Measurements from ENCODE around the gene SKA3.
"Not testable (repeated sequence)": the region's sequence is repeated elsewhere in the genome, so short reads cannot be mapped to it uniquely, and the experiment has no call there.

The SKA3 gene

GRCh38 chr13:21165606-21166005, 10.7 kb downstream of the SKA3 start:
- not testable (repeated sequence) for DNase-seq (ENCODE audit: low read depth)

DNA sequence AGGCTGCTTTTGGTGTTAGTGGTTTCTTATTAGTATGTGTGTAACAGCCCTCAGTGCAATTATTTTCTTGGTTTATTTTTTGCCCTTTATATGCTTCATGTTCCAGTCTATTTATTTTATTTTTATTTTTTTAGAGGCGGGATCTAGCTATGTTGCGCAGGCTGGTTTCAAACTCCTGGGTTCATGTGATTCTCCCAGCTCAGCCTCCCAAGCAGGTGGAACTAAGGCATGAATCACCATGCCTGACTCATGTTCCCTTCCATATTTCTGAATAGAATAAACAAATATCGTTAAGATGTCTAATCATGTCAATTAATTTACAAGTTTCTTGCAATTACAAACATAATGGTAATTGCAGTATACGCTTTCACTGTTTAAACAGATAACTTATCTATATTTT, 11.7 kb downstream of the SKA3 start:
- no peak for DNase-seq (ENCODE audit: low read depth)

DNA sequence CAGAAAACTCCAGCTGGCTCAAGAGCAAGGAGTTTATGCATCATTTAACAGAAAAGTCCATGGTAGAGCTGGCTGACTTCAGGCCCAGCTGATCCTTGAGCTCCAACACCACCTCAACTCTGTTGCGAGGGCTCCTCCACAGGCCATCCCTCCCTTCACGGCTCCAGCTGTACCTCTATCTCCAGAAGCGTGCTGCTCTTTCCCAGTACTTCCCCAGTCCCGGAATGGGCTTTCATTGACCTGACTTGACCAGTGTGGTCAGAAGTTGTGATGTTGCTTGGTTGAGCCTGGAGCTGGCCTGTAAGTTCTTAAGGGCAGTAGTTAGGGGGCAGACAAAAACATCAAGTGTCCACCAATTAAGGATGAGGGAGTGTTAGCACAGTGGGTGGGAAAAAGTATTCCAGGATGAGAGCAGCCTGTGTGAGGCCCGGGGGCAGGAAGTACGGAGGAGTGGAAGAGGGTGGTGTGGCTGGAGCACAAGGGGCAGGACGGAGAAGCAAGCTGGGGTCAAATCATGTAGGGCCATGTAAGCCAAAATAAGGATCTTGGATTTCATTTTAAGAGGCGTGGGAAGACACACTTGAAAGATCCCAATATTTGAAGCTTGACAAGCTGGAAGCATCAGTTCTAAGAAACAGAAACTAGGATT, 24.0 kb downstream of the SKA3 start:
- DNase-seq (ENCODE audit: low read depth), result no peak

- no peak for DNase-seq (ENCODE audit: low read depth)
Measured at GRCh38 chr13:21150013-21150412, 26.3 kb downstream of the SKA3 start.

DNA sequence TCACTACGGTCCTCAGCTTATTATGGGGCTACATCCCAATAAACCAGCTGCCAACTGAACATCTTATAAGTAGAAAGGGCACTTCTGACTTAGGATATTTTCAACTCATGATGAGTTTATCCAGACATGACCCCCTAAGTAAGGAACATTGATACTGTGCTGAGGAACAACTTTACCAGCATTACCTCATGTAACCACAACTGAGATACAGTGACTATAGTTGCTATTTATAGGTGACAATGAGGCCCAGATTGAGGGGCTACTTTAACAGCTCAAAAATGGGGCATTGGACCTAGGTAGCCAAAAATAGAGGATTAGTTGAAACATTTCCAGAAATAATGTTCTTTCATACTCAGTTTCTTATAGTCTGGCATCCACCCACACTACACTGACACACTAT, 26.8 kb downstream of the SKA3 start:
- DNase-seq (ENCODE audit: low read depth), result no peak

DNA sequence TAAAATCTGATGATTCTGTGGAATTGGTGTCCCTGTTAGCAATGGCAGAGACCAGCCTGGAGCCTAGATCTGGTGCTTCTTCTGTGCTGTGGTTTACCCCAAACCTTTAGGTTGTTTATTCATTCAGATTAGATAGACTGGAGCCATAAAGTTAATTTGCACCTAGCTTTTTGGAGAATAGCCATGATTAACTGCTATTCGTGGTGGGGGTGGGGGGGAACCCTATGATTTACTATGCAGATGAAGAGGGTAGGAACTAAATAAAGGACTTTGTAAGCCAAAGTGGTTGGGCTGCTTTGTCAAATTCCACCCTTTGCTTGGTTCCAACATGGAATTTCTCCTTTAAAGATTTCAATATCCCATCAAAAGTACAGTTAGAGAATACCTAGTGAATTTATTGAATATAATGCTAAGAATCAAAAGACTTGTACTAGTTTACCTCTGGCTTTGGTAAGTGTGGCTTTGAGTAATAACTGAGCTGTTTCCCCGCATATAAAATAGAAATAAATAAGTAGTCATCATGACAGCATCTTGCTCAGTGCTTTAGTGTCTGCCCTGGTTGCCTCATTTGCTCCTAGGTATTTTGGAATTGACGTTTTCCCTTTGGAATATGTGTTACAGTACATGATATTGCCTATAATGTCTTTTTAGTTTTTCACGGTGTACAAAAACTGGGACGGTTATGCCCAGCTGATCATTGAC, 27.6 kb downstream of the SKA3 start:
- no peak for DNase-seq (ENCODE audit: low read depth)

DNA sequence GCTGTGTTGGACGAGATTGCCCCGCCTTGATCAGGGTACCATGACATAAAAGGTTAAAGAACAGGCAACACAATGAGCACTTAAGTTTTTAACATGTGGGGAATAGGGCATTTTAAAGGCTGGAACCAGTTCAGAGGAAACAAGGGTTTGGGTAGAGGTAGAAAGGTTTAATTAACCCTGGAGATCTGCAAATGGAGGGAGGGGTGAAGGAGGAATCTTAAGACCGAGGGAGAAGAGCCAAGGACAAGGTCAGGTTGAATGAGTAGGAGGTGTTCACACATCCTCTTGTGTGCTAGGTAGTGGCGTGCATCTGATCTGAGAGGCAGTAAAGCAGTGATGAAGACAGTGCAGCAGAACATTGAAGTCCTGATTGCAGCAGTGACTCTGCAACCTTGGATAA, 28.5 kb downstream of the SKA3 start:
- no peak for DNase-seq (ENCODE audit: low read depth)

DNA sequence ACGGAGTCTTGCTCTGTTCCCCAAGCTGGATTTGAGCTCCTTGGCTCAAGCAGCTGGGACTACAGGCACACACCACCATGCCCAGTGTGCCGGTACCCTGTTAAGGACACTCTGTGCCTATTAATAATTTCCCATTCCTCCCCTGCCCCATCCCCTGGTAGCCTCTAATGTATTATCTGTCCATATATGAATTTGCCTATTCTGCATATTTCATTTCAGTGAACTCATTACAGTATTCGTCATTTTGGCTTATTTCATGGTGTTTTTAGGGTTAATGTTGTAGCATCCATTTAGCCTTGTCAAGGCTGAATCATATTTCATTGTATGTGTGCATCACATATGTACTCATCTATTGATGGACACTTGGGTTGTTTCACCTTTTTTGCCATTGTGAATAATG, 33.6 kb downstream of the SKA3 start:
- no peak for DNase-seq (ENCODE audit: low read depth)

DNA sequence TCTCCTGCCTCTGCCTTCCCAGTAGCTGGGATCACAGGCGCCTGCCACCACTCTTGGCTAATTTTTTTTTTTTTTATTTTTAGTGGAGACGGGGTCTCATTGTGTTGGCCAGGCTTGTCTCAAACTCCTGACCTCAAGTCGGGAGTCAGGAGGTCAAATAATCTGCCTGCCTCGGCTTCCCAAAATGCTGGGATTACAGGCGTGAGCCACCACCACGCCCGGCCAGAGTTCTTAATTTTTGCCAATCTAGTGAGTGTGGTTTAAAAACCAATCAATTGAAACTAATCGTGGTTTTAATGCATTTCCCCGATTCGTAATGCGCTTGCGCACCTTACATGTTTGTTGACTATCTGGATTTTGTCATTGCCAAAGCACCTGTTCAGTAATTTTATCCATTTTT, 37.0 kb downstream of the SKA3 start:
- no peak for DNase-seq (ENCODE audit: low read depth)

- no peak for DNase-seq (ENCODE audit: low read depth)
Measured at GRCh38 chr13:21138561-21138960, 37.8 kb downstream of the SKA3 start.

DNA sequence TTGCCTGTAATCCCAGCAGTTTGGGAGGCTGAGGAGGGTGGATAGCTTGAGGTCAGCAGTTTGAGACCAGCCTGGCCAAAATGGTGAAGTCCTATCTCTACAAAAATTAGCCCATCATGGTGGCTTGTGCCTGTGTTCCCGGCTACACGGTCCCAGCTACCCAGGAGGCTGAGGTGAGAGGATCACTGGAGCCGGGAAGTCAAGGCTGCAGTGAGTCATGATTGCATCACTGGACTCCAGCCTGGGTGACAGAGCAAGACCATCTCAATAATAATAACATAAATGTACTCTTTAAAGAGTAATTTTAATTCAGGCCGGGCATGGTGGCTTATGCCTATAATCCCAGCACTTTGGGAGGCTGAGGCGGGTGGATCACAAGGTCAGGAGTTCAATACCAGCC, 38.7 kb downstream of the SKA3 start:
- DNase-seq (ENCODE audit: low read depth), result no peak

GRCh38 chr13:21135833-21136232, 40.5 kb downstream of the SKA3 start:
- DNase-seq (ENCODE audit: low read depth), result not testable (repeated sequence)

DNA sequence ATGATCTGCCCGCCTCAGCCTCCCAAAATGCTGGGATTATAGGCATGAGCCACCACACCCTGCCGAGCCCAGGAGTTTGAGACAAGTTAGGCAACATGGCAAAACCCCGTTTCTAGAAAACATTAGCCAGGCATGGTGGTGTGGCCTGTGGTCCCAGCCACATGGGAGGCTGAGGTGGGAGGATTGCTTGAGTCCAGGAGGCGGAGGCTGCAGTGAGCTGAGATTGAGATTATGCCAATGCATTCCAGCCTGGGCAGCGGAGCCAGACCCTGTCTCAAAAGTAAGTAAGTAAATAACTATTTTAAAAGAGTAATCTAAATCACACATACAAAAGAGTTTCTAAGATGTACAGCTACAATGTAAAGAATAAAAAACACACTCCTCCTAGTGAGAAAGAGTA, 41.9 kb downstream of the SKA3 start:
- DNase-seq (ENCODE audit: low read depth), result no peak

DNA sequence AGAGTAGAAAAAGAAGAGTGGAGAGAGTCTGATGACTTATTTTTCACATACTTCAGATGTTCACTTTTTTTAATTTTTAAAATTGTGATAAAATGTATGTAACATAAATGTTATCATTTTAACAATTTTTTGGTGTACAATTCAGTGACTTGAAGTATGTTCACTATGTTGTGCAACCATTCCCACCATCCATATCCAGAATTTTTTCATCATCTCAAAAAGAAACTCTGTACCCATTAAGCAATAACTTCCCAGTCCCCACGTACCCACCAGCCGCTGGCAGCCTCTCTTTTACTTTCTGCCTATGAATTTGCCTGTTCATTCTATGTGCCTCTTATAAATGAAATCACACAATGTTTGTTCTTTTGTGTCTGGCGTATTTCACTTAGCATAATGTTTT, 43.3 kb downstream of the SKA3 start:
- no peak for DNase-seq (ENCODE audit: low read depth)

- no peak for DNase-seq (ENCODE audit: low read depth)
Measured at GRCh38 chr13:21130116-21130515, 46.2 kb downstream of the SKA3 start.

GRCh38 chr13:21124852-21125251, 51.5 kb downstream of the SKA3 start:
- no peak for DNase-seq (ENCODE audit: low read depth)

GRCh38 chr13:21123956-21124355, 52.4 kb downstream of the SKA3 start:
- no peak for DNase-seq (ENCODE audit: low read depth)

- DNase-seq (ENCODE audit: low read depth), result no peak
Measured at GRCh38 chr13:21121616-21122015, 54.7 kb downstream of the SKA3 start.

DNA sequence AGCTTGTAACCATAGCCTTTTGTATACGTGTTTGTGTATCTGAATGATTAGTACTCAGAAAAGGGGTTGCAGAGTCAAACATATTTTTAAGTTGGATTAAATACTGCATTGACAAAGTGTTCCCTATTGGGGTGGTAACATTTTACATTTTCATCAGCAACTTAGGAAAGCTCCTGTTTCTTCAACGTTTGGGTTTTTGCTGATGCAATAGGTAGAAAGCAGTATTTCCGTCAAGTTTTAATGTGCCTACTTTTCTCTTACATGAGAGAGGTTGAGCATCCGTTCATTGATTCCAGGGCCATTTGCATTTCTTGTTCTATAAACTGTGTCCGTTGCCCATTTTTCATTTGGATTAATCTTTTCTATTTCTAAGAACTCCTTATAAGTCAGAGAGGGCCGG, 56.2 kb downstream of the SKA3 start:
- DNase-seq (ENCODE audit: low read depth), result no peak

DNA sequence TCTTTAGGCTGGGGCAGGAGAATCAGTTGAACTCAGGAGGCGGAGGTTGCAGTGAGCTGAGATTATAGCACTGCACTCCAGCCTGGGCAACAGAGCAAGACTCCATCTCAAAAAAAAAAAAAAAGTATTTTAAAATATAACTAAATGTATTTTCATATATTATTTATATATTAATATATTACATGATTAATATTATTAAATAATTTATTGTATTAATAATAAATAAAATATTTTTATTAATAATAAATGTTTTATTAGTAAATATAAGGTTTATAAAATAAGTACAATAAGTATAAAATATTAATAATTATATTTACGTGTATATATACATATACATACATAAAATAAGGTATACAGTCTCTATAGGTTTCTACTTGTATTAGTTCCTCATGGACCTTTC, 56.8 kb downstream of the SKA3 start:
- no peak for DNase-seq (ENCODE audit: low read depth)

GRCh38 chr13:21118180-21118579, 58.2 kb downstream of the SKA3 start:
- no peak for DNase-seq (ENCODE audit: low read depth)

DNA sequence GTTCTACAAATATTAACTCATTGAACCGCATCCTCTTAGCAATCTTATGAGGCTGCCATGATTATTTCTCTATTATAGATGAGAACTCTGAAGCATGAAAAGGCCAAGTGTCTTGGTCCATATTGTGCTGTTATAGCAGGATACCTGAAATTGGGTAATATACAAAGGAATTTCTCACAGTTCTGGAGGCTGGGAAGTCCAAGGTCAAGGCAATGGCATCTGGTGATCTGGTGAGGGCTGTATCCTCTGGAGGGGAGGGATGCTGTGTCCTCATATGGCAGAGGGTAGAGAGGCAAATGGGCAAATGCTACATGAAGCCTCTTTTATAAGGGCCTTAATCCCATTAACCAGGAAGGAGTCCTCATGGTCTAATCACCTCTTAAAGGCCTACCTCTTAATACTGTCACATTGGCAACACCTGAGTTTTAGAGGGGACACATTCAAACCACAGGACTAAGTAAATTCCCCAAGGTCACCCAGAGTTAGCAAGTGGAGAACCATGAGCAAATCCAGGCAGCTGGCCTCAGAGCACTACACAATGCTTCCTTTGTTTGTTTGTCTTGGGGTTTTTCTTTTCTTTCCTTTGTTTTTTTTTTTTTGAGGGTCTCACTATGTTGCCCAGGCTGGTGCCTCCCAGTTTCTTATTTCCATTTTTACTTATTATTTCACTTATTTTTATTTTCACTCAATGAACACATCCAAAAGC, 59.1 kb downstream of the SKA3 start:
- DNase-seq (ENCODE audit: low read depth), result no peak

- no peak for DNase-seq (ENCODE audit: low read depth)
Measured at GRCh38 chr13:21116141-21116540, 60.2 kb downstream of the SKA3 start.

GRCh38 chr13:21115231-21115630, 61.1 kb downstream of the SKA3 start:
- DNase-seq (ENCODE audit: low read depth), result no peak
